Mononuclear cell (primary cell): ENCODE results near the gene SPAG16. TPM values are rescaled to one million over a fixed set of nuclear protein-coding genes. Genes with fewer than 3 reads are reported as not detected.

Experiments used
- H3K27me3 ChIP-seq: 2 replicates; pipeline ENCODE4 v1.6.0; 2011; ENCODE audit warnings: low read length, control low read depth; ENCODE audit not compliant: insufficient read depth
- H3K4me1 ChIP-seq: 2 replicates; pipeline ENCODE4 v1.5.1; 2011; ENCODE audit warnings: mild to moderate bottlenecking, low read length, control low read depth; ENCODE audit not compliant: insufficient read depth
- H3K4me3 ChIP-seq: 2 replicates; pipeline ENCODE4 v1.5.1; 2011; ENCODE audit warnings: mild to moderate bottlenecking, low read length, moderate library complexity
- H3K9me3 ChIP-seq: 2 replicates; pipeline ENCODE4 v1.5.1; 2011; ENCODE audit warnings: low read depth, mild to moderate bottlenecking, control low read depth, low read length
- total RNA-seq: library from RNA; depleted of rRNA; stranded (reverse); fragments of >200 nt; gene quantifications from one replicate; pipeline ENCODE4 v1.2.3, GENCODE V29; 2012

Gene SPAG16
- total RNA-seq, 1 donor, result 9.8 TPM

DNA sequence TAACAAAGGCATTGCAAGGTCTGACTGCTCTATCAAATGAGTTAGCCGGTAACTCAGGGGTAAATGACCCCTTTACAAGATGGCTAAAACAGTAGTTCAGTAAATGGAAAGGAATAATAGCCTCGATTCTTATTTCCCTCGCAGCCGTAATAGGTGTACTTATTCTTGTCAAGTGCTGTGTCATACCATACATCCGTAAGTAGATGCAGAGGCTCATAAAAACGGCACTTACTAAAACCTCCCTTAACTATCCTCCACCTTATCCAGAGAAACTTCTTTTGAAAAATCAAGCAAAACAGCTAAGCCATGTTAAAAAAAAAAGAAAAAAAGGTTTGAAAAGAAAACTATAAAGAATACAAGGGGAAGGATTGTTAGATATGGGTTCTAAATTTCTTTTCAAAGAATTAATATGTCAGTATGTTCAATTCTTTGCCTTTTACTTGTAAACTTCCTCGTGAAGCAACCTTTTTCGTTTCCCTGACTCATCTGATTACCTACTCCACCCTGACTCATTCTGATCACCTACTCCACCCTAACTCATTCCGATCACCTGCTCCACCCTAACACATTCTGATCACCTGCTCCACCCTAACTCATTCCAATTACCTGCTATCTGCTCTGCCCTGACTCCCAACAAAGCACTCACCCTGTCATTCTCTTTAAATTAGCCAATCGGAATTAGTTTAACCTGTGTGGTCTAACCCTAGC lies 127.5 kb downstream of the SPAG16 start:
- Histone ChIP-seq H3K4me3 (no peak overlapping the region), H3K9me3 (no peaks in the 10 kb centered on the region), H3K4me1 (no peaks in the 10 kb centered on the region), H3K27me3 (no peaks in the 10 kb centered on the region)

DNA sequence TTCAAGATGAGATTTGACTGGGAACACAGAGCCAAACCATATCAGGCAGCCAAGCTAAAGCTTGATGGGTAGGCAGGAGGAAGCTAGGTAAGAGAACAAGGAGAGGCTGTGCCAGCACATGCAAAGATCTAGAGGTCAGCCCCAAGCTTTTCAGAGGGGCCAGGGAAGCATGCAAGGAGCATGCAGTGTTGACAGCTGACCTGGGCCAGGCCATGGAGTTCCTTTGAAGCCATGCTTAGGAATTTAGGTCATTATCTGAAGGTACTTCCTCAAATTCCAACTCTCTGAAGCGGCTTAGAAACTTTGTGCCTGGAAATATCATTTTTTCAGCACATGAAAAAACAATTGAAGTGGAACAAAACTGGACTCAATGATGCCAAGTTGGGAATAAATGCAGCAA lies 130.8 kb downstream of the SPAG16 start:
- H3K4me3 ChIP-seq, result no peak overlapping the region
- no peaks in the 10 kb centered on the region for H3K9me3 ChIP-seq
- H3K27me3 ChIP-seq, result no peaks in the 10 kb centered on the region
- H3K4me1 ChIP-seq, result no peaks in the 10 kb centered on the region

DNA sequence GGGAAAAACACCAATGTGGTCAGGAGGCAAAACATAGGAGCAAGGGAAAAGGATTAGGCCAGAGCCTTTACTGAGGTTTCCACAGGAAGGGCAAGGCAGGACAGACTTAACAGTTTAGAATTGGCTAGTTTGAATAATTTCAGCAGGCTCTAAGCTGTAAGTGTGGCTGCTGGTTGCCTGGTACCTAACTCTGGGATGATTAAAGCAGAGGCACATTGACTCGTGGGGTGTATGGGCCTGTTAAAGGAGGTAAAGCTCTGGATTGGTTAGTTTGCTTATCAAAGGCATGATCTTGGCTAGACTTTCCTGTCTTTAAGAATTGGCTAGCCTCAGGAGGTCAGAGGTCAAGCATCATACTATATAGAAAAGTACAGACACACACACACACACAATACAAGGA lies 132.6 kb downstream of the SPAG16 start:
- no peaks in the 10 kb centered on the region for H3K9me3 ChIP-seq
- no peak overlapping the region for H3K4me3 ChIP-seq
- no peaks in the 10 kb centered on the region for H3K27me3 ChIP-seq
- no peaks in the 10 kb centered on the region for H3K4me1 ChIP-seq

DNA sequence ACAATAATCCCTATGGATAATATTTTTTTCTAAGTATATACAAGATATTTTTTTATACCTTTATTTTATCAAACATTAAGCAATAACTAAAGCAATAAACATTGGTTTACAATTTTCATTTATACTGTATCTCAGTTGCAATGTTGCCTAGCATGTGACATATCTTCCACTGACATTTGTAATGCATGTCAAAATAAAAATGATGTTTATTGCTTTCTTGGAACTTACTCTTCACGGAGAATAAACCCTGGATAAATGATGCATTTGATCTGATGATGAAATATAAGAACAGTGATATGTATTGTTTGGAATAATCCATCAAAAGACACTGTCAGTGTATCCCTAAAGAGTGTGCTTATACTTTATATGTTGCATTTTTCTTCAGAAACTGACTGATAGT lies 135.7 kb downstream of the SPAG16 start:
- no peaks in the 10 kb centered on the region for H3K4me1 ChIP-seq
- no peaks in the 10 kb centered on the region for H3K27me3 ChIP-seq
- no peaks in the 10 kb centered on the region for H3K9me3 ChIP-seq
- no peak overlapping the region for H3K4me3 ChIP-seq

DNA sequence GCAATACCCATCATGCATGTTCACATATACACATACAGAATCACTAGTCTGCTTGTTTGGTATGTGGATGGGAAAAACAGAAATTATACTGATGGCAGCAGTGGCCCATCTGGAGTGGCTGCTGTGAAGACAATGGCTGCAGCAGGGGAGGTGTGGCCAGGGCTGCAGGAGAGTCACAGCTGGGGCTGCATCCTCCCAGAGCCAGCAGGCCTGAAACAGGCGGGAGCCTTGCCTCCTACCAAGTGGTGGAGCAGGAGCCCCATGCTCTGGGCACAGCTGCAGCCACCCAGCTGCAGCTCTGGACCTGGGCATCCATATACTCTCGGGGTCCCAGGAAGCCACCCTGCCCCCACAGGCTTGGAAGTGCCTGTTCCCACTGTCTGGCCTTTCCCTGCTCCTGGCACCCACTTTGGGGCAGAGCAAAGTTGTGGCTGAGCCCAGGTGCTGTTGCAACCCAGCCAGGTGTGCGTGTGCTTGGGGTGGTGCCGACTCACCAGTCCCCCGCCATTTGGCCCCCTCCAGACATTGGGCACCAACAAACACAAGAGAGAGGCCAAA lies 136.6 kb downstream of the SPAG16 start:
- Histone ChIP-seq H3K9me3 (no peaks in the 10 kb centered on the region), H3K4me1 (no peaks in the 10 kb centered on the region), H3K4me3 (no peak overlapping the region), H3K27me3 (no peaks in the 10 kb centered on the region)

DNA sequence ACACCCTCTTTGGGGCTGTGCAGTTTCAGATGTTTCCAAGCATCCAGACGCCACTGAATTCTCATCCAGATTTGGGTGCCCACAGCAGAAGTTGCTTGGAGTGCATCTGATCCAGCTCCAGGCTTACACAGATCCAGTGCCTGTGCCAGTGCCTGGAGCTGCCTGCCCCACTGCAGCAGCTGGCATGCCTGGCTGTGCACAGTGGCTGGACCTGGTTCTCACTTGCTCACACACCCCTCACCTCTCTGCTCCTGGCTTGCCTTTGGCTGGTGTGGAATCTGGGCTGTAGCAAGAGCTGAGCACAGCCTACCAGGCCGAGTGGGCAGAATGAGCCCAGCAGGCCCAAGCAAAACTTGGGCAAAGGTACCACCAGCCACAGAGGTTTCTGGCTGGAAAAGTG lies 137.9 kb downstream of the SPAG16 start:
- H3K9me3 ChIP-seq, result no peaks in the 10 kb centered on the region
- H3K4me1 ChIP-seq, result no peaks in the 10 kb centered on the region
- H3K4me3 ChIP-seq, result no peak overlapping the region
- H3K27me3 ChIP-seq, result no peaks in the 10 kb centered on the region

DNA sequence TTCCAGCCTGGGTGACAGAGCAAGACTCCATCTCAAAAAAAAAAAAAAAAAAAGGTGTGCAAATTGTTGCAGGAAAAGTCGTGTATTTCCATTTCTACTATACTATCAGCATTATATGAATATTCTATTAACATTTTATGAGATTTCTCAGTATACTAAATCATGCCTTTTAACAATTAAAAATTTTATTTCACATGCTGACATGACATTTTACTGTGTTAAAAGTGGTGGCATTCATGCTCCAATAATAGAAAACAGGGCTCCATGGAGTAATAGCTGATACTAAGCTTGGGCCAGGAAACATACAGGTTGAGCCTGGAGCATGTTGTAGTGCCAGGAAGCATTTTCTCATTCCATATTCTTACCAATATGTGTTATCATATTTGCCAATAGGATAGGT lies 141.4 kb downstream of the SPAG16 start:
- no peaks in the 10 kb centered on the region for H3K27me3 ChIP-seq
- peaks cover 9% of the 10 kb centered on the region for H3K9me3 ChIP-seq
- no peak overlapping the region for H3K4me3 ChIP-seq
- no peaks in the 10 kb centered on the region for H3K4me1 ChIP-seq

DNA sequence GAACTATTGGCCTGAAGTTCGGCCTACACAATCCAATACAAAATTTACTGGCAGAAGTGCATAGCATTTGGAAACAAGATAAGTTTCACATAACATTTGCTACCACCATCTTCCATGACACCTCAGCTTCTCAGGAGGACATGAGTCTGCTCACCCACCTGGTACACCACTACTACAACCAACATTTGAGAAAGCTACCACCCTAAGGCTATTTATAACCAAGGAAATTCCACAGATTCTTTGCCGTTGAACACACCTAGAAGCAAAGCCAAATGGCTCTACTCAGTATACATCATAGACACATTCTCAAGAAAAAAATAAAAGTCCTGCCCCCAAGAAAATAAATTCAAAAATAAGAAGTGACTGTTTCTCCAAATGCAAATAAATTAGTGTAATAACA lies 145.3 kb downstream of the SPAG16 start:
- H3K4me3 ChIP-seq, result no peak overlapping the region
- peaks cover 9% of the 10 kb centered on the region for H3K9me3 ChIP-seq

DNA sequence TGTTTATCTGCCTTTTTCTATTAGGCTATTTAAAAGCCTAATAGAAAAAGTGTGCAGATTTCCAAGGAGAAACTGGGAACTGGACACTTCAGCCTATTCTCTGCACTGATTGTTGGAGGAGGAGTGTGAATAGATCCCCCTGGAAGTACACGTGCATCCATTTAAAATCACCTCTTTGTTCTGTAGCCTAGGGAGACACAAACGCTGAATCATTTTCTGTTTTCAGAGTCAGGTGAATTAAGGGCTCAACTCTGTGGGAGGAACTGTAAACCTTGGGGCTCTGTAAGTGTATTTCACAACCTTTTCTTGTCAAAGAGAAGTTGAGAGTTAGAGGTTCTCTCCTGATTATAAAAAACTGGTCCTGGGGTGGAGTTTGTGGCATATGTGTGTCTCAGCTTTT lies 159.7 kb downstream of the SPAG16 start:
- no peaks in the 10 kb centered on the region for H3K4me1 ChIP-seq
- H3K4me3 ChIP-seq, result no peak overlapping the region
- no peaks in the 10 kb centered on the region for H3K27me3 ChIP-seq

More for the DNA sequence above, 145.3 kb downstream of the SPAG16 start:
- H3K4me1 ChIP-seq, result no peaks in the 10 kb centered on the region
- no peaks in the 10 kb centered on the region for H3K27me3 ChIP-seq

DNA sequence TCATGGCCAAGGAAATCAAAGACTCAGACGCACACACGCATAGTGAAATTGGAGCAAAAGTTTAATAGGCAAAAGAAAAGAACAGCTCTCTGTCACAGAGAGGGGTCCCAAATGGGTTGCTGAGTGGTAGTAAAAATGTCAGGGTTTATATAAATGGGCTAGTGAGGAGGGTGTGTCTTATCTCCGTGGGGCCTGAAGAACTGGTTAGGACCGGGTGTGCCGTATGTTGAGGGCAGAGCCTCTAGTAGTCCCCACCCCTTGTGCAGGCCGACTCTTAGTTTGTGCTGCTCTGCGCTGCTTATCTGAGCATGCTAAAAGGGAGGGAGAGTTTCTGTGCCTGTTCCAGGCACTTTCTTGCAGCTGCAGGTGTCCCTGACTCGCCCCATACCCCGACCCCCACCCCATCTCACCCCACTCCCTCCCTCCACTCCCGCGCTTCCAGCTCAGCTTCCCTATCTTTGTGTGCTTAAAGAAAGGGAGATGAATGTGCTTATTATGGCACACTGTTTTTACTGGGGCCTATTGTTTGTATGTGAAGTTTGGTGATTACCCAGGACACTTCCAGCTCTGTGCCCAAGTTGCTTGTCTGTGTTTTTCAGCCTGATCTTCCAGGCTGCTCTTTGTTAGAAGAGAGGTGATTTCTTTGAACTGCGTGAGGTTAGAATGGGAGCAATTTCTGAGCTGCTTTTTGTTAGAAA lies 167.4 kb downstream of the SPAG16 start:
- no peaks in the 10 kb centered on the region for H3K4me1 ChIP-seq
- no peak overlapping the region for H3K4me3 ChIP-seq
- H3K27me3 ChIP-seq, result no peaks in the 10 kb centered on the region
- no peaks in the 10 kb centered on the region for H3K9me3 ChIP-seq

More for the DNA sequence above, 159.7 kb downstream of the SPAG16 start:
- H3K9me3 ChIP-seq, result peaks cover 6% of the 10 kb centered on the region

DNA sequence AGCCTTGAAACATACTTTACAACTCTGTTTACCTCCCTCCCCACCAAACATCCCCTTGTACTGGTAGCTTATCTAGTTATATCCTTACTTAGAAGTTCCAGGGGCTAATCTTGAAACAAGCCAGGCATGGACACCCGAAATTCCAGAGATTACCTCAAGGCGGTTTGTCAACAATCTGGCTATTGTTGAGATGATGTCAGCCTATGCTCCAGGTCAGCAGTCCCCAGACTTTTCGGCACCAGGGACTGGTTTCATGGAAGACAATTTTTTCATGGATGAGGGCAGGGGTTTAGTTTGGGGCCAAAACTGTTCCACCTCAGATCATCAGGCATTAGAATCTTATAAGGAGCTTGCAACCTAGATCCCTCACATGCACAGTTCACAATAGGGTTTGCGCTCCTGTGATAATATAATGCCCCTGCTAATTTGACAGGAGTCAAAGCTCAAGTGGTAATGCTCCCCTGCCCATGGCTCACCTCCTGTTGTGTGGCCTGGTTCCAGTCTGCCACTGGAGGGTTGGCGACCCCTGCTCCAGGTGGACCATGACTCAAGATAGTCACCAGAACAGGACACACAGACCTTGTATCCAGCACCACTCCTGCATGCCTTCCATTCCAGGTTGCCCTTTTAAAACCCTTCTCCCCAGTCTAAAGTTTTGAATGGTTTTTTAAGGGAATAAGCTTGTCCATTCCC lies 171.2 kb downstream of the SPAG16 start:
- H3K9me3 ChIP-seq, result no peaks in the 10 kb centered on the region
- no peaks in the 10 kb centered on the region for H3K4me1 ChIP-seq
- no peaks in the 10 kb centered on the region for H3K27me3 ChIP-seq
- H3K4me3 ChIP-seq, result no peak overlapping the region

DNA sequence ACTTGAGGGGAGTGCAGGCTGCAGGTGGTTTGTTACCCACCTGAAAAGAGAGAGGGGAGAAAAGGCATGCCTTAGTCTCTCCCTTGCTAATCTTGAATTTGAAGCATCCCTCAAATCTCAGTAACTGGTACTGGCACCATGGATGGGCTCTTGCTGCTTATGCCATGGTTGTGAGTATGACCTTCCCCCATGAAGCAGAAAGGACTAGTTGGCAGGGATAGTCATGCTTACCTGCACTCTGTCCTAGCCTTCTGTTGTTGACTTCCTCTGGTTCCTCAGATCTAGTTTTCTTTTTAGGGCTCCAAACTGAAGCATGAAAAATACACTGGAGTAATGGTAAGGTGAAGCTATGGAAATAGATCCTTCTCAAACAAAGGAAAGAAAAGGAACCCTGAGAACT lies 191.2 kb downstream of the SPAG16 start:
- Histone ChIP-seq H3K4me3 (no peak overlapping the region), H3K9me3 (peaks cover 13% of the 10 kb centered on the region), H3K4me1 (no peaks in the 10 kb centered on the region), H3K27me3 (no peaks in the 10 kb centered on the region)

DNA sequence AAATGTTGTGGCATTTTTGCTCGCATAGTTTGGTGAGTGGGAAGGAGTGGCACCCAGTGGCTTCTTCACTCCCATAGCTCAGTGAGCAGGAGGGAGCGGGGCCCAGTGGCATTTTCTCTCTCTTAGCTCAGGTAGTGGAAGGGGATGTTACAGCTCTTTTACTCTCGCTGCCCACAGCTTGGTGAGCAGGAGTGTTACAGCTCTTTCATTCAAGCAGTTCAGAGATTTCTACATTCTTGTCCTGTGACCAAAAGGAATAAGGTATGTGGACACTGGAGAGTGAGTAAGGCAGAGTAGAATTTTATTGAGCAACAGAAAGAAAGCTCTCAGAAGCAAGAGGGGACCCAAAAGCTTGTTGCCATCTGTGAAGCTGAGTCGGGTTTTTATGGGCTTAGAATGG lies 192.4 kb downstream of the SPAG16 start:
- Histone ChIP-seq H3K4me3 (no peak overlapping the region), H3K27me3 (no peaks in the 10 kb centered on the region), H3K9me3 (peaks cover 13% of the 10 kb centered on the region), H3K4me1 (no peaks in the 10 kb centered on the region)

DNA sequence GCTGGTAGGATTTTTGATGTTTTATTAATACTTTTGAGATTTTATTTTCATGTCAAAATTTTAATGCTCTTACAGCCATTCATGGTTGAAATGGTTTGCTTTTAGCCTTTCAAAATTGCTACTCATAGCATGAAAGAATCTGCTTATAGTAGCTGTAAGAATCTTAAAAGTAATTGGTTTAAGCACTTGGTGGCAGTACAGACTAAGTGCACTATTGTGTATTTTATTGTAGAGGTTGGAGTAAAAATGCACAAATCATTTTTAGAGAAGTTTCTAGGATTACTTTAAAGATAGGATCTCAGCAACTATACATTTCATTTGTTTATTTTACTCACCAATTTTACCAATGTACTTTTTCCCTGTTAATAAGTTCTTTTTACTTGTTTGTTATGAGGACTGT lies 205.8 kb downstream of the SPAG16 start:
- no peaks in the 10 kb centered on the region for H3K4me1 ChIP-seq
- H3K9me3 ChIP-seq, result no peaks in the 10 kb centered on the region
- H3K27me3 ChIP-seq, result no peaks in the 10 kb centered on the region
- no peak overlapping the region for H3K4me3 ChIP-seq

DNA sequence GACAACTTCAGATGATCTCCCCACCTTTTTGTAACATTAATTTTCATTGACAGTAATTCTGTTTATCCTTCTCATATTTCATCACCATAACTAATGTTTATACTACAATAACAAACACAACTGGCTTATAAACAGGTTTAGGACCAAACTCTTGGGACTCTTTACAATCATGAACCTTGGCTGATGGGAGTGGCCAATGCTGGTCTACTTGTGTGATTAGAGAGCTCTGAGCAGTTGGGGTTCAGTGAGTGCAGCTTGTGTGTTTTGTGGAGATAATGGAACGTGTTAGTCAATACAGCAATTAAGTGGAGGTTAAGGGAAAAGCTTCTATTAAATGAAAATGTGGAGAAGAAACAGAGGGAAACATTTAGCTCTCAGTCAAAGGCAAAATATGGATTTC lies 207.1 kb downstream of the SPAG16 start:
- Histone ChIP-seq H3K27me3 (no peaks in the 10 kb centered on the region), H3K9me3 (no peaks in the 10 kb centered on the region), H3K4me3 (no peak overlapping the region), H3K4me1 (no peaks in the 10 kb centered on the region)
